Measurements from ENCODE around the gene ADCY2.

Gene ADCY2

DNA sequence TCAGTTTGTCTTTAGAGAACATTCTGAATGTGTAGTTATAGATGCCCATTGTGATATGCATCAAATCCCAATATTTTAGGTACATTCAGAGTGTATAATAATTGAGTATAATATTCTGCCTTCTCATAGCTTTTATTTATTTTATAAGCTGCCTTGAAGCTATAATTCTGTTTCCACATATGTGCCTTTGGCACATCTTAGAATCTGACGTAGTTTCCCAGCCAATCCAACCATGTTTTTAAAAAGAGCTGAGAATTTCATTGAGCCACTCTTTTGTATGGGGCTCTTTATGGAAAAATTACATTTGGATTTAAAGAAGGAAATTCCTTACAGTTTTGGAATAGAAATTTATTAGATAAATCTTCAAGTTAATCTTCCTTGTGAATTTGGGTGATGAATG lies 65.4 kb downstream of the ADCY2 start:
- TF ChIP-seq CTCF (conservative IDR thresholded peaks at IDR 0.05; ENCODE audit: low read length) = no peak
- no peak for DNase-seq (ENCODE audit: low read depth)
- no peak overlapping the region for H3K4me3 ChIP-seq (ENCODE audit: low read length)

- no peak for DNase-seq (ENCODE audit: low read depth)
- no peak overlapping the region for H3K4me3 ChIP-seq (ENCODE audit: low read length)
- no peak for TF ChIP-seq CTCF (conservative IDR thresholded peaks at IDR 0.05; ENCODE audit: low read length)
These were observed 66.8 kb downstream of the ADCY2 start for GRCh38 chr5:7462758-7463157.

DNA sequence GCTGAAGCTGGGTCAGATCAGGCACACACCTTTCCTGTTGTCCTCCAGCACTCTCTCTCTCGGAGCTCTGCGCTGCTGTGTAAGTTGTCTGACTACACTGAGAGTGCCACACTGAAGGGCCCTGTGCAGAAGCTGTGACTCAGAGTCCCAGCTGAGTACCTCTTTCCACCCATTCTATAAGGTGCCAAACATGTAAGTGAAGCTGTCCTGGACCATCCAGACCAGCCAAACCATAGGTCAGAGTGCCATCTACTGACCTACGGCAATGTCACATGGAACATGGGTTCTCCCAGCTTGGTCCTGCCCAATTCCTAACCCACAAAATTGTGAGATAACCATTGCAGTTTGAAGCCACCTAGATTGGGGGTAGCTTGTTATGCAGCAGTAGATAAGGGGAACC lies 68.2 kb downstream of the ADCY2 start:
- no peak overlapping the region for H3K4me3 ChIP-seq (ENCODE audit: low read length)
- TF ChIP-seq CTCF (conservative IDR thresholded peaks at IDR 0.05; ENCODE audit: low read length) = no peak; the same call in 1 of the 2 replicates
- DNase-seq (ENCODE audit: low read depth) = no peak

- no peak for DNase-seq (ENCODE audit: low read depth)
- TF ChIP-seq CTCF (conservative IDR thresholded peaks at IDR 0.05; ENCODE audit: low read length) = no peak
- H3K4me3 ChIP-seq (ENCODE audit: low read length) = no peak overlapping the region
These were observed 71.2 kb downstream of the ADCY2 start for GRCh38 chr5:7467179-7467578.

DNA sequence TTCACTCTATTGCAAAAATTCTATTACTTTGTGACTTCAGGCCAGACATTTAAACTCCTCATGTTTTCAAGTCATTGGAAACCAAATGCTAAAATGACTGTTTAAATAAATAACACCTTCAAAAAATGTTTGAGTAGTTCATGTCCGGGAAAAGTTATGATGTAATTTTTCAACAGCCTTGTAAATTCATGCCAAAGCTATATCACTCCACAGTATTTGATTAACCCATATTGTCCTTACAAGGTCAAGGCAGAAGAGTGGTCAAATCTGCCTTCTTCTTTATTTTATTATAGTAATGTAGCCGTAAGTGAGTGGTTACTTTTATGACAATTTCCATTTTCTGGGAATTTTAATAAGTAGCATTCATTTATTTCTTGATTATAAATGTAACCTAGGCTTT lies 72.8 kb downstream of the ADCY2 start:
- DNase-seq (ENCODE audit: low read depth) = no peak
- TF ChIP-seq CTCF (conservative IDR thresholded peaks at IDR 0.05; ENCODE audit: low read length) = no peak
- H3K4me3 ChIP-seq (ENCODE audit: low read length) = no peak overlapping the region

DNA sequence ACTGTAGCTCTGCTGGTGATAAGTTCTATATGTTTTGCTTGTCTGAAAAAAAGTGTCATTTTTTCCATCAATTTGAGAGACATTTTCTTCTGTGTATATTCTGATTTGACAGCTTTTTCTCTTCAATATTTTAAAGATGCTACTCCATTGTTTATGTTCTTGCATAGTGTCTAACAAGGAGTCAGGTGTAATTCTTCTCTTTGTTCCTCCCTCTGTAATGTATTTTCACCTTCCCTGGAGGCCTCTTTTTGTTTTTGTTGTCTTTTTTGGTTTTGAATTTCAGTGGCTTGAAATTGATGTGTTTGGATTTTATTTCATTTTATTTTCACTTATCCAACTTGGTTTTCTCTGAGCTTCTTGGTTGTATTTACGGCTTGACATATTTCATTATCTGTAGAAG lies 75.8 kb downstream of the ADCY2 start:
- no peak for TF ChIP-seq CTCF (conservative IDR thresholded peaks at IDR 0.05; ENCODE audit: low read length)
- DNase-seq (ENCODE audit: low read depth) = no peak
- no peak overlapping the region for H3K4me3 ChIP-seq (ENCODE audit: low read length)

DNA sequence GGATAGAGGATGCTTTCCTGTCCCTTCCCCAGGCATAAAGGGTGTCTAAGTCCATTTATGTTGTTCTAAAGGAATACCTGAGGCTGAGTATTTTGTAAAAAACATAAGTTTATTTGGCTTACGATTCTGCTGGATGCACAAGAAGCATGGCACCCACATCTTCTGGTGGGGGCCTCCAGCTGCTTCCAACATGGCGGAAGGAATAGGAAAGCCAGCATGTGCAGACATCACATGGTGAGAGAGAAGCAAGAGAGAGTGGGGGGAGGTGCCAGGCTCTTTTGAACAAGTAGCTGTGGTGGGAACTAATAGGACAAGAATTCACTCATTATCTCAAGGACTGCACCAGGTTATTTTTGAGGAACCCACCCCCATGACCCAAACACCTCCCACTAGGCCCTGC lies 77.2 kb downstream of the ADCY2 start:
- no peak for DNase-seq (ENCODE audit: low read depth)
- no peak overlapping the region for H3K4me3 ChIP-seq (ENCODE audit: low read length)
- TF ChIP-seq CTCF (conservative IDR thresholded peaks at IDR 0.05; ENCODE audit: low read length) = no peak
